Measurements from ENCODE around the gene ITPR2. TPM values are rescaled to one million over a fixed set of nuclear protein-coding genes. Genes with fewer than 3 reads are reported as not detected.

Gene ITPR2
- total and polyA plus RNA-seq, 4 donors: 11.7 to 93.3 (median 35.4) TPM

- H3K4me3 ChIP-seq (ENCODE audit: low read depth in 1 of 3, low read length in 3 of 3): no peak overlapping the region
- no peak overlapping the region for H3K9ac ChIP-seq (ENCODE audit: low read depth in 1 of 2, low read length in 2 of 2)
- H3K4me1 ChIP-seq (ENCODE audit: control insufficient read depth in 4 of 4, insufficient read depth in 4 of 4, low read length in 3 of 4): no peaks in the 10 kb centered on the region
- H3K27me3 ChIP-seq (ENCODE audit: control insufficient read depth in 4 of 4, insufficient read depth in 4 of 4, low read length in 3 of 4): no peaks in the 10 kb centered on the region
- H3K36me3 ChIP-seq (ENCODE audit: control insufficient read depth in 4 of 4, insufficient read depth in 3 of 4, low read depth in 1 of 4, low read length in 3 of 4): peaks cover 2 to 27% (median 24%) of the 10 kb centered on the region in 4 donors
- no peaks in the 10 kb centered on the region for H3K9me3 ChIP-seq (ENCODE audit: control insufficient read depth in 4 of 4, low read length in 3 of 4)
- H3K27ac ChIP-seq (ENCODE audit: low read depth in 1 of 2, low read length in 2 of 2): no peak overlapping the region
- no peak for DNase-seq (ENCODE audit: low spot score)
- 93% methylated on average over 1 of the region's 1 CpG for WGBS
- TF ChIP-seq FOXA2 (IDR thresholded peaks at IDR 0.05) (no peak), HNF4G (IDR thresholded peaks at IDR 0.05) (no peak), NR2F2 (IDR thresholded peaks at IDR 0.05) (no peak), TAF1 (conservative IDR thresholded peaks at IDR 0.05) (no peak), EGR1 (IDR thresholded peaks at IDR 0.05; ENCODE audit: low read depth in 2 of 2) (no peak), YY1 (IDR thresholded peaks at IDR 0.05) (no peak), MAX (IDR thresholded peaks at IDR 0.05) (no peak)
- TF ChIP-seq, protein P1, sequence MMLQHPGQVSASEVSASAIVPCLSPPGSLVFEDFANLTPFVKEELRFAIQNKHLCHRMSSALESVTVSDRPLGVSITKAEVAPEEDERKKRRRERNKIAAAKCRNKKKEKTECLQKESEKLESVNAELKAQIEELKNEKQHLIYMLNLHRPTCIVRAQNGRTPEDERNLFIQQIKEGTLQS (IDR thresholded peaks at IDR 0.05): no peak
These were observed 452.1 kb downstream of the ITPR2 start for GRCh38 chr12:26380897-26381296.

GRCh38 chr12:26379777-26380467 is 453.1 kb downstream of the ITPR2 start:
- no peak overlapping the region for H3K9ac ChIP-seq (ENCODE audit: low read depth in 1 of 2, low read length in 2 of 2)
- no peak for DNase-seq (ENCODE audit: low spot score)
- WGBS: 95% methylated on average over 2 of the region's 2 CpGs
- H3K36me3 ChIP-seq (ENCODE audit: control insufficient read depth in 4 of 4, insufficient read depth in 3 of 4, low read depth in 1 of 4, low read length in 3 of 4): peaks cover 0 to 27% (median 19%) of the 10 kb centered on the region in 4 donors
- no peak overlapping the region for H3K4me3 ChIP-seq (ENCODE audit: low read depth in 1 of 3, low read length in 3 of 3)
- H3K4me1 ChIP-seq (ENCODE audit: control insufficient read depth in 4 of 4, insufficient read depth in 4 of 4, low read length in 3 of 4): no peaks in the 10 kb centered on the region
- no peaks in the 10 kb centered on the region for H3K9me3 ChIP-seq (ENCODE audit: control insufficient read depth in 4 of 4, low read length in 3 of 4)
- no peaks in the 10 kb centered on the region for H3K27me3 ChIP-seq (ENCODE audit: control insufficient read depth in 4 of 4, insufficient read depth in 4 of 4, low read length in 3 of 4)
- TF ChIP-seq, protein P2, sequence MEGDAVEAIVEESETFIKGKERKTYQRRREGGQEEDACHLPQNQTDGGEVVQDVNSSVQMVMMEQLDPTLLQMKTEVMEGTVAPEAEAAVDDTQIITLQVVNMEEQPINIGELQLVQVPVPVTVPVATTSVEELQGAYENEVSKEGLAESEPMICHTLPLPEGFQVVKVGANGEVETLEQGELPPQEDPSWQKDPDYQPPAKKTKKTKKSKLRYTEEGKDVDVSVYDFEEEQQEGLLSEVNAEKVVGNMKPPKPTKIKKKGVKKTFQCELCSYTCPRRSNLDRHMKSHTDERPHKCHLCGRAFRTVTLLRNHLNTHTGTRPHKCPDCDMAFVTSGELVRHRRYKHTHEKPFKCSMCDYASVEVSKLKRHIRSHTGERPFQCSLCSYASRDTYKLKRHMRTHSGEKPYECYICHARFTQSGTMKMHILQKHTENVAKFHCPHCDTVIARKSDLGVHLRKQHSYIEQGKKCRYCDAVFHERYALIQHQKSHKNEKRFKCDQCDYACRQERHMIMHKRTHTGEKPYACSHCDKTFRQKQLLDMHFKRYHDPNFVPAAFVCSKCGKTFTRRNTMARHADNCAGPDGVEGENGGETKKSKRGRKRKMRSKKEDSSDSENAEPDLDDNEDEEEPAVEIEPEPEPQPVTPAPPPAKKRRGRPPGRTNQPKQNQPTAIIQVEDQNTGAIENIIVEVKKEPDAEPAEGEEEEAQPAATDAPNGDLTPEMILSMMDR (IDR thresholded peaks at IDR 0.05; ENCODE audit: low read depth, low read length, missing input control): no peak
- TF ChIP-seq HNF4A (conservative IDR thresholded peaks at IDR 0.05) (no peak), JUND (IDR thresholded peaks at IDR 0.05) (no peak), RAD21 (IDR thresholded peaks at IDR 0.05) (no peak)
- TF ChIP-seq, protein P3, sequence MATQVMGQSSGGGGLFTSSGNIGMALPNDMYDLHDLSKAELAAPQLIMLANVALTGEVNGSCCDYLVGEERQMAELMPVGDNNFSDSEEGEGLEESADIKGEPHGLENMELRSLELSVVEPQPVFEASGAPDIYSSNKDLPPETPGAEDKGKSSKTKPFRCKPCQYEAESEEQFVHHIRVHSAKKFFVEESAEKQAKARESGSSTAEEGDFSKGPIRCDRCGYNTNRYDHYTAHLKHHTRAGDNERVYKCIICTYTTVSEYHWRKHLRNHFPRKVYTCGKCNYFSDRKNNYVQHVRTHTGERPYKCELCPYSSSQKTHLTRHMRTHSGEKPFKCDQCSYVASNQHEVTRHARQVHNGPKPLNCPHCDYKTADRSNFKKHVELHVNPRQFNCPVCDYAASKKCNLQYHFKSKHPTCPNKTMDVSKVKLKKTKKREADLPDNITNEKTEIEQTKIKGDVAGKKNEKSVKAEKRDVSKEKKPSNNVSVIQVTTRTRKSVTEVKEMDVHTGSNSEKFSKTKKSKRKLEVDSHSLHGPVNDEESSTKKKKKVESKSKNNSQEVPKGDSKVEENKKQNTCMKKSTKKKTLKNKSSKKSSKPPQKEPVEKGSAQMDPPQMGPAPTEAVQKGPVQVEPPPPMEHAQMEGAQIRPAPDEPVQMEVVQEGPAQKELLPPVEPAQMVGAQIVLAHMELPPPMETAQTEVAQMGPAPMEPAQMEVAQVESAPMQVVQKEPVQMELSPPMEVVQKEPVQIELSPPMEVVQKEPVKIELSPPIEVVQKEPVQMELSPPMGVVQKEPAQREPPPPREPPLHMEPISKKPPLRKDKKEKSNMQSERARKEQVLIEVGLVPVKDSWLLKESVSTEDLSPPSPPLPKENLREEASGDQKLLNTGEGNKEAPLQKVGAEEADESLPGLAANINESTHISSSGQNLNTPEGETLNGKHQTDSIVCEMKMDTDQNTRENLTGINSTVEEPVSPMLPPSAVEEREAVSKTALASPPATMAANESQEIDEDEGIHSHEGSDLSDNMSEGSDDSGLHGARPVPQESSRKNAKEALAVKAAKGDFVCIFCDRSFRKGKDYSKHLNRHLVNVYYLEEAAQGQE (IDR thresholded peaks at IDR 0.05): no peak
- no peak overlapping the region for H3K27ac ChIP-seq (ENCODE audit: low read depth in 1 of 2, low read length in 2 of 2)
